IMR-90 (cell line): ENCODE data around the gene ECHS1. TPM values are rescaled to one million over a fixed set of nuclear protein-coding genes. Genes with fewer than 3 reads are reported as not detected.

Experiments
- ATAC-seq: fragments of 200-7000 bp; cut with Tn5 transposase; 2 replicates; pipeline ENCODE4 v1.9.1; 2020; ENCODE audit warnings: low read depth, mild to moderate bottlenecking, moderate library complexity
- BruUV-seq: library from RNA; stranded (reverse); fragments of 400-500 nt; replicated peaks from 2 replicates; lab custom pipeline; 2021; lab: Mats Ljungman, UMichigan
- CTCF ChIA-PET: fragments of 300-600 bp; formaldehyde crosslinking; extraction: SDS; loops from one replicate; lab custom pipeline; 2021; ENCODE audit warnings: antibody characterized with exemption; lab: Yijun Ruan, JAX
- POLR2A ChIA-PET: fragments of 300-600 bp; sonication (Branson Sonifier 250); formaldehyde crosslinking; loops from one replicate; lab custom pipeline; 2022; ENCODE audit warnings: antibody characterized with exemption; ENCODE audit not compliant: unreplicated experiment; lab: Charles Lee
- DNase-seq: peaks from one replicate; pipeline ENCODE4 v3.0.0; 2013
- H2AFZ ChIP-seq: replicated peaks from 2 replicates; pipeline ENCODE3; 2013; ENCODE audit warnings: low read length, mild to moderate bottlenecking; ENCODE audit not compliant: poor library complexity
- H2AK5ac ChIP-seq: 2 replicates; pipeline ENCODE4 v1.6.1; 2013; ENCODE audit warnings: low read depth, low read length, inconsistent platforms
- H2AK9ac ChIP-seq: replicated peaks from 2 replicates; pipeline ENCODE3; 2013; ENCODE audit warnings: mild to moderate bottlenecking, low read depth, low read length, moderate library complexity; ENCODE audit not compliant: poor library complexity
- H2BK120ac ChIP-seq: 2 replicates; pipeline ENCODE4 v1.6.1; 2013; ENCODE audit warnings: low read depth, low read length, inconsistent platforms
- H2BK15ac ChIP-seq: 3 replicates; pipeline ENCODE4 v1.6.1; 2013; ENCODE audit warnings: low read depth, low read length, inconsistent platforms
- H2BK20ac ChIP-seq: 2 replicates; pipeline ENCODE4 v1.6.1; 2013; ENCODE audit warnings: low read depth, mild to moderate bottlenecking, inconsistent platforms, low read length, moderate library complexity
- H2BK5ac ChIP-seq: 2 replicates; pipeline ENCODE4 v1.6.1; 2013; ENCODE audit warnings: mild to moderate bottlenecking, low read depth, low read length, inconsistent platforms; ENCODE audit not compliant: poor library complexity, severe bottlenecking
- H3K14ac ChIP-seq: replicated peaks from 2 replicates; pipeline ENCODE4 v1.6.1; 2013; ENCODE audit warnings: low read depth, low read length, inconsistent platforms
- H3K18ac ChIP-seq: 2 replicates; pipeline ENCODE4 v1.6.1; 2013; ENCODE audit warnings: low read depth, low read length, control low read depth
- H3K23ac ChIP-seq: 2 replicates; pipeline ENCODE4 v1.6.1; 2013; ENCODE audit warnings: low read depth, low read length, inconsistent platforms
- H3K27ac ChIP-seq: 2 replicates; pipeline ENCODE4 v1.5.1; 2013; ENCODE audit warnings: mild to moderate bottlenecking, control low read depth, low read length; ENCODE audit not compliant: insufficient read depth
- H3K27me3 ChIP-seq: 2 replicates; pipeline ENCODE4 v1.6.1; 2013; ENCODE audit warnings: low read length; ENCODE audit not compliant: control insufficient read depth, insufficient read depth
- H3K36me3 ChIP-seq: 2 replicates; pipeline ENCODE4 v1.6.1; 2013; ENCODE audit warnings: low read length, mixed read lengths; ENCODE audit not compliant: control insufficient read depth, insufficient read depth
- H3K4ac ChIP-seq: 2 replicates; pipeline ENCODE4 v1.6.1; 2013; ENCODE audit warnings: low read depth, low read length, inconsistent platforms
- H3K4me1 ChIP-seq: 2 replicates; pipeline ENCODE4 v1.6.1; 2013; ENCODE audit warnings: low read length, mixed read lengths; ENCODE audit not compliant: control insufficient read depth, insufficient read depth
- H3K4me2 ChIP-seq: 2 replicates; pipeline ENCODE4 v1.6.1; 2013; ENCODE audit warnings: low read depth, mild to moderate bottlenecking, control low read depth, low read length, moderate library complexity
- H3K4me3 ChIP-seq: 2 replicates; pipeline ENCODE4 v1.5.1; 2013; ENCODE audit warnings: low read depth, mild to moderate bottlenecking, control low read depth, low read length, moderate library complexity; ENCODE audit not compliant: insufficient read depth
- H3K56ac ChIP-seq: 2 replicates; pipeline ENCODE4 v1.6.1; 2013; ENCODE audit warnings: low read length, inconsistent platforms; ENCODE audit not compliant: insufficient read depth; ENCODE audit errors: extremely low read depth
- H3K79me1 ChIP-seq, 2 experiments: 2 replicates each; pipeline ENCODE4 v1.6.1; 2013; ENCODE audit warnings: low read length in 2 of 2, inconsistent platforms in 1 of 2, low read depth in 1 of 2
- H3K9ac ChIP-seq: 2 replicates; pipeline ENCODE4 v1.6.1; 2013; ENCODE audit warnings: low read depth, low read length, control low read depth
- H3K9me1 ChIP-seq: 2 replicates; pipeline ENCODE4 v1.6.1; 2013; ENCODE audit warnings: low read length, inconsistent platforms; ENCODE audit not compliant: insufficient read depth
- H3K9me3 ChIP-seq: 2 replicates; pipeline ENCODE4 v1.6.1; 2013; ENCODE audit warnings: low read length; ENCODE audit not compliant: control insufficient read depth, insufficient read depth
- H4K20me1 ChIP-seq: 2 replicates; pipeline ENCODE4 v1.6.1; 2013; ENCODE audit warnings: low read length, inconsistent platforms; ENCODE audit not compliant: insufficient read depth
- H4K5ac ChIP-seq: 2 replicates; pipeline ENCODE4 v1.6.1; 2013; ENCODE audit warnings: mild to moderate bottlenecking, low read depth, low read length, control low read depth
- H4K8ac ChIP-seq, 2 experiments: 2 replicates each; pipeline ENCODE4 v1.6.1; 2013; ENCODE audit warnings: low read depth in 2 of 2, low read length in 2 of 2, control low read depth in 1 of 2, inconsistent platforms in 1 of 2
- H4K91ac ChIP-seq: 2 replicates; pipeline ENCODE4 v1.6.1; 2013; ENCODE audit warnings: low read depth, low read length, inconsistent platforms; ENCODE audit not compliant: insufficient read depth
- BHLHE40 ChIP-seq: fragments of 150-350 bp; IDR thresholded peaks from 2 replicates; pipeline ENCODE4 v1.6.1; 2016; ENCODE audit warnings: mild to moderate bottlenecking, low read depth, low read length
- CHD1 ChIP-seq: IDR thresholded peaks from 2 replicates; pipeline ENCODE4 v1.6.1; 2012; ENCODE audit warnings: low read depth, low read length, improper control_type of control experiment
- ELK1 ChIP-seq: fragments of 150-350 bp; IDR thresholded peaks from 2 replicates; pipeline ENCODE4 v1.6.1; 2016; ENCODE audit warnings: low read depth, mild to moderate bottlenecking, low read length, moderate library complexity, borderline replicate concordance
- FOS ChIP-seq: fragments of 150-350 bp; IDR thresholded peaks from 2 replicates; pipeline ENCODE4 v1.6.1; 2016; ENCODE audit warnings: low read depth, low read length
- MAFK ChIP-seq: IDR thresholded peaks from 2 replicates; pipeline ENCODE4 v1.6.1; 2012; ENCODE audit warnings: low read depth, low read length, improper control_type of control experiment
- RAD21 ChIP-seq: IDR thresholded peaks from 2 replicates; pipeline ENCODE4 v1.6.1; 2012; ENCODE audit warnings: low read length, improper control_type of control experiment
- RFX5 ChIP-seq: IDR thresholded peaks from 2 replicates; pipeline ENCODE4 v1.8.0; 2012; ENCODE audit warnings: low read depth, mild to moderate bottlenecking, low read length, moderate library complexity
- WGBS, 2 experiments: methylation state at CpG; one replicate each; pipeline versions ENCODE4 v1.1.5 to v1.1.7; 2013; ENCODE audit warnings: missing lambda C conversion rate in 2 of 2; ENCODE audit not compliant: insufficient read length in 1 of 2; ENCODE audit errors: extremely low coverage in 2 of 2; 5-methylcytosine and 5-hydroxymethylcytosine counted together
- dilution Hi-C: fragments of 300-500 bp; cut with HindIII; formaldehyde crosslinking; loops from one replicate; pipeline ENCODE4 v1.14.3; 2018; ENCODE audit warnings: low sequenced_read_pairs; ENCODE audit not compliant: unreplicated experiment
- in situ Hi-C: fragments of 300-500 bp; cut with MboI; formaldehyde crosslinking; loops from 3 replicates; pipeline ENCODE4 v1.14.3; 2019; ENCODE audit warnings: low sequenced_read_pairs, inconsistent platforms, mixed read lengths
- intact Hi-C: fragments of 100-400 bp; cut with micrococcal nuclease; formaldehyde crosslinking; loops from 2 replicates; pipeline ENCODE4 v1.10.0; 2022
- polyA plus RNA-seq, 3 experiments: library from polyadenylated mRNA; depleted of rRNA; stranded (reverse); fragments of >200 nt; gene quantifications; 2 replicates each; pipeline ENCODE4 v1.2.3, GENCODE V29; 2012; ENCODE audit warnings: low replicate concordance in 1 of 3
- total RNA-seq: library from RNA; depleted of rRNA; stranded (reverse); fragments of >200 nt; gene quantifications from 2 replicates; pipeline ENCODE4 v1.2.3, GENCODE V29; 2012

ECHS1 gene
- total and polyA plus RNA-seq, 2 of the 4 experiments (the other 2 are of a cell fraction) = 60.8 to 84.2 TPM

- TF ChIP-seq RAD21 = no peak
Observed at GRCh38 chr10:133388973-133389818, 16.0 kb upstream of the ECHS1 start (continued).

- Histone ChIP-seq H3K9ac (no peak overlapping the region), H3K14ac (no peak overlapping the region), H3K4me1 (no peaks in the 10 kb centered on the region), H2BK20ac (no peak overlapping the region), H3K36me3 (peaks cover 14% of the 10 kb centered on the region), H2BK15ac (no peak overlapping the region), H2AK9ac (peak overlapping the region; percentile 28), H2BK5ac (no peak overlapping the region), H3K4me2 (no peak overlapping the region), H4K91ac (no peak overlapping the region), H4K5ac (no peak overlapping the region), H4K8ac (no peak overlapping the region), H3K9me3 (no peaks in the 10 kb centered on the region), H4K20me1 (no peaks in the 10 kb centered on the region), H3K23ac (no peak overlapping the region), H3K27me3 (no peaks in the 10 kb centered on the region), H3K27ac (no peak overlapping the region), H2AK5ac (no peak overlapping the region), H3K9me1 (no peaks in the 10 kb centered on the region; the same call in 1 of the 2 replicates), H2AFZ (no peak overlapping the region), H3K56ac (no peak overlapping the region), H3K18ac (no peak overlapping the region), H2BK120ac (no peak overlapping the region), H3K4ac (no peak overlapping the region), H3K4me3 (no peak overlapping the region), H3K79me1 (no peaks in the 10 kb centered on the region)
- ATAC-seq (no peak), DNase-seq (no peak)
- TF ChIP-seq RAD21 (no peak), RFX5 (no peak), ELK1 (no peak), CHD1 (no peak), BHLHE40 (no peak), FOS (no peak), MAFK (no peak)
- BruUV-seq = no TSS peak
- intact Hi-C loops = no loop called here
- whole genome bisulfite sequencing, 2 experiments = 90% methylated on average over 14 of the region's 17 CpGs; no CpG with 5 or more reads in 1 of the 2 experiments
- ChIA-PET POLR2A (interaction anchor here (0.6 kb wide), 1 partner anchor 129 kb away, joined by 4 read pairs; no protein-coding TSS in a partner anchor), CTCF (no interaction called here)
- dilution Hi-C loops = no loop called here
- in situ Hi-C loops = no loop called here
Observed at GRCh38 chr10:133388236-133388972, 15.2 kb upstream of the ECHS1 start.
